Measurements from ENCODE around the gene SUPT16H. TPM values are rescaled to one million over a fixed set of nuclear protein-coding genes. Genes with fewer than 3 reads are reported as not detected.

Gene SUPT16H
- total and polyA plus RNA-seq, 2 experiments from 2014 or later: 187 to 268 TPM

GRCh38 chr14:21426692-21427091 lies 42.9 kb upstream of the SUPT16H start:
- peaks cover 25% of the 10 kb centered on the region for H3K79me2 ChIP-seq (replicated peaks; ENCODE audit: insufficient read depth)
- H3K4me1 Mint-ChIP-seq: no peaks in the 10 kb centered on the region
- no peak overlapping the region for H3K27ac ChIP-seq (ENCODE audit: low read depth)
- H3F3A ChIP-seq (replicated peaks; ENCODE audit: low read depth): peaks cover 13% of the 10 kb centered on the region; the same call in 1 of the 2 replicates
- H3K4me1 ChIP-seq (ENCODE audit: insufficient read depth): no peaks in the 10 kb centered on the region
- H3K27me3 Mint-ChIP-seq (ENCODE audit: insufficient read depth, low read depth, poor library complexity): no peaks in the 10 kb centered on the region
- H2AFZ ChIP-seq: no peak overlapping the region
- H4K20me1 ChIP-seq (replicated peaks; ENCODE audit: insufficient read depth): peaks cover 22% of the 10 kb centered on the region
- no peak overlapping the region for H3K4me3 Mint-ChIP-seq
- no peak for DNase-seq (ENCODE audit: low spot score)
- TF ChIP-seq CREB1 (CRISPR knock-in tag; IDR thresholded peaks at IDR 0.05; ENCODE audit: low read depth) (no peak), NANOG (IDR thresholded peaks at IDR 0.05; ENCODE audit: borderline replicate concordance) (no peak), EZH2phosphoT487 (IDR thresholded peaks at IDR 0.05; ENCODE audit: unreplicated experiment) (no peak), REST (IDR thresholded peaks at IDR 0.05; ENCODE audit: unreplicated experiment) (no peak), POLR2AphosphoS5 (IDR thresholded peaks at IDR 0.05; ENCODE audit: low read depth) (no peak), JUNB (IDR thresholded peaks at IDR 0.05; ENCODE audit: unreplicated experiment) (no peak), ZNF114 (CRISPR knock-in tag; IDR thresholded peaks at IDR 0.05) (no peak), ZNF462 (CRISPR knock-in tag; IDR thresholded peaks at IDR 0.05) (no peak), EZH2 (IDR thresholded peaks at IDR 0.05; ENCODE audit: low read depth, unreplicated experiment) (no peak), ZNF331 (CRISPR knock-in tag; IDR thresholded peaks at IDR 0.05; ENCODE audit: low read depth) (no peak), STAT1 (IDR thresholded peaks at IDR 0.05; ENCODE audit: unreplicated experiment) (no peak)
- TF ChIP-seq, protein P1, sequence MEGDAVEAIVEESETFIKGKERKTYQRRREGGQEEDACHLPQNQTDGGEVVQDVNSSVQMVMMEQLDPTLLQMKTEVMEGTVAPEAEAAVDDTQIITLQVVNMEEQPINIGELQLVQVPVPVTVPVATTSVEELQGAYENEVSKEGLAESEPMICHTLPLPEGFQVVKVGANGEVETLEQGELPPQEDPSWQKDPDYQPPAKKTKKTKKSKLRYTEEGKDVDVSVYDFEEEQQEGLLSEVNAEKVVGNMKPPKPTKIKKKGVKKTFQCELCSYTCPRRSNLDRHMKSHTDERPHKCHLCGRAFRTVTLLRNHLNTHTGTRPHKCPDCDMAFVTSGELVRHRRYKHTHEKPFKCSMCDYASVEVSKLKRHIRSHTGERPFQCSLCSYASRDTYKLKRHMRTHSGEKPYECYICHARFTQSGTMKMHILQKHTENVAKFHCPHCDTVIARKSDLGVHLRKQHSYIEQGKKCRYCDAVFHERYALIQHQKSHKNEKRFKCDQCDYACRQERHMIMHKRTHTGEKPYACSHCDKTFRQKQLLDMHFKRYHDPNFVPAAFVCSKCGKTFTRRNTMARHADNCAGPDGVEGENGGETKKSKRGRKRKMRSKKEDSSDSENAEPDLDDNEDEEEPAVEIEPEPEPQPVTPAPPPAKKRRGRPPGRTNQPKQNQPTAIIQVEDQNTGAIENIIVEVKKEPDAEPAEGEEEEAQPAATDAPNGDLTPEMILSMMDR (conservative IDR thresholded peaks at IDR 0.05; ENCODE audit: low read depth in 2 of 2): no peak
- TF ChIP-seq, protein P2, sequence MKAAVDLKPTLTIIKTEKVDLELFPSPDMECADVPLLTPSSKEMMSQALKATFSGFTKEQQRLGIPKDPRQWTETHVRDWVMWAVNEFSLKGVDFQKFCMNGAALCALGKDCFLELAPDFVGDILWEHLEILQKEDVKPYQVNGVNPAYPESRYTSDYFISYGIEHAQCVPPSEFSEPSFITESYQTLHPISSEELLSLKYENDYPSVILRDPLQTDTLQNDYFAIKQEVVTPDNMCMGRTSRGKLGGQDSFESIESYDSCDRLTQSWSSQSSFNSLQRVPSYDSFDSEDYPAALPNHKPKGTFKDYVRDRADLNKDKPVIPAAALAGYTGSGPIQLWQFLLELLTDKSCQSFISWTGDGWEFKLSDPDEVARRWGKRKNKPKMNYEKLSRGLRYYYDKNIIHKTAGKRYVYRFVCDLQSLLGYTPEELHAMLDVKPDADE (IDR thresholded peaks at IDR 0.05): no peak
- no peaks in the 10 kb centered on the region; the same call in 2 of the 3 replicates for H3K9me3 Mint-ChIP-seq
- no peak for ATAC-seq
- no peak overlapping the region for H3K4me2 ChIP-seq
- no peaks in the 10 kb centered on the region for H3K27me3 ChIP-seq (ENCODE audit: insufficient read depth)
- peaks cover 95% of the 10 kb centered on the region for H3K36me3 Mint-ChIP-seq (ENCODE audit: low read depth)
- H3K27ac Mint-ChIP-seq: no peak overlapping the region
- H3K36me3 ChIP-seq (ENCODE audit: insufficient read depth): peaks cover 87% of the 10 kb centered on the region
- H3K9me2 ChIP-seq (ENCODE audit: insufficient read depth): no peaks in the 10 kb centered on the region
- H3K4me3 ChIP-seq: no peak overlapping the region

Measured in GM23338 (cell line).